ENCODE data around the gene AGPAT3.

AGPAT3 gene

GRCh38 chr21:43909741-43910400, 44.8 kb downstream of the AGPAT3 start:
- DNase-seq: no peak

- DNase-seq: no peak
Measured at GRCh38 chr21:43910460-43910859, 45.4 kb downstream of the AGPAT3 start.

GRCh38 chr21:43911015-43911934, 46.3 kb downstream of the AGPAT3 start:
- no peak for DNase-seq

GRCh38 chr21:43911935-43912487, 47.0 kb downstream of the AGPAT3 start:
- no peak for DNase-seq

GRCh38 chr21:43912500-43912899, 47.5 kb downstream of the AGPAT3 start:
- DNase-seq: no peak

- DNase-seq: no peak
Measured at GRCh38 chr21:43912910-43913309, 47.9 kb downstream of the AGPAT3 start.

- no peak for DNase-seq
Measured at GRCh38 chr21:43913928-43914327, 48.9 kb downstream of the AGPAT3 start.

GRCh38 chr21:43916076-43916475, 51.1 kb downstream of the AGPAT3 start:
- DNase-seq: no peak

- DNase-seq: no peak
Measured at GRCh38 chr21:43916691-43917514, 51.9 kb downstream of the AGPAT3 start.

- no peak for DNase-seq
Measured at GRCh38 chr21:43917515-43918384, 52.7 kb downstream of the AGPAT3 start.

GRCh38 chr21:43918385-43918947, 53.4 kb downstream of the AGPAT3 start:
- DNase-seq: no peak

GRCh38 chr21:43919283-43919682, 54.3 kb downstream of the AGPAT3 start:
- no peak for DNase-seq

GRCh38 chr21:43919871-43920801, 55.1 kb downstream of the AGPAT3 start:
- DNase-seq: no peak

GRCh38 chr21:43921571-43921978, 56.6 kb downstream of the AGPAT3 start:
- DNase-seq: no peak

GRCh38 chr21:43921979-43922945, 57.2 kb downstream of the AGPAT3 start:
- DNase-seq: no peak

GRCh38 chr21:43922949-43923348, 57.9 kb downstream of the AGPAT3 start:
- no peak for DNase-seq

GRCh38 chr21:43923391-43923790, 58.4 kb downstream of the AGPAT3 start:
- no peak for DNase-seq

- no peak for DNase-seq
Measured at GRCh38 chr21:43924421-43925095, 59.5 kb downstream of the AGPAT3 start.

GRCh38 chr21:43925096-43925481, 60.1 kb downstream of the AGPAT3 start:
- no peak for DNase-seq

All from right forelimb (tissue), 1 donor.